GM18870 (cell line): ENCODE data around the gene PITPNC1.
"Not testable (repeated sequence)": the region's sequence is repeated elsewhere in the genome, so short reads cannot be mapped to it uniquely, and the experiment has no call there.

Experiments
- ATAC-seq: cut with Tn5 transposase; IDR thresholded peaks from one replicate; pipeline ENCODE4 v1.9.1; 2021; ENCODE audit warnings: moderate library complexity; ENCODE audit not compliant: unreplicated experiment

PITPNC1 gene

DNA sequence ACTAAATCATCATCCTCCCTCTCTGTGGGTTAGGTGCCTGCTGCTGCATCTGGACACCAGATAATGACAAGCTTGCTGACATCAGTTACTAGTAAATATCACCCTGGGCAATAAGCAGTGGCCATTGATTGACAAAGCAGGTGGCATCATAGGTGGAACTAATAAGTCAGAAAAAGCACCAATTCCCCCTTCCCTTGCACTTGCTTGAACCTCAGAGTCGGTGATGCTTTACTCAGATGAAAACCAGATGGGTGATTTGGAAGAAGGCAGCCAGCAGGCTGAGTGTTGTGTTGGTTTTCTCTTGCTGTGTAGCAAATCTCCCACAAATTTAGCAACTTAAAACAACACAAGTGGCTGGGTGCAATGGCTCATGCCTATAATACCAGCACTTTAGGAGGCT is 193.7 kb downstream of the PITPNC1 start:
- no peak for ATAC-seq

DNA sequence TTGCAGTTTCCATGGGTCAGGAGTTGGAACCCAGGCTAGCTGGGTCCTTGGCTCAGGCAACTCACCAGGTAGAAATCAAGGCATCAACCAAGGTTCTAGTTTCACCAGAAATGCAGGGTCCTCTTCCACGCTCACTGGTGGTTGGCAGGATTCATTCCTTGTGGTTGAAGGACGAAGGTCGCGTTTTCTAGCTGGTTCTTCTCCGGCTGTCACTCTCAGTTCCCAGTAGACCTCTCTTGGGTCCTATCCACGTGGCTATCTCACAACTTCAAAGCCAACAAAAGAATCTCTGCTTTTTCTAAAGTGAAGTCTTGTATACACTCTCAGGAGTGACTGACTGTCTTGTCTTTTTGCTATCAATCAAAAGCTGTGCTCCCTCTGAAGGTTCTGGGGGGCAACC is 194.4 kb downstream of the PITPNC1 start:
- ATAC-seq, result no peak

DNA sequence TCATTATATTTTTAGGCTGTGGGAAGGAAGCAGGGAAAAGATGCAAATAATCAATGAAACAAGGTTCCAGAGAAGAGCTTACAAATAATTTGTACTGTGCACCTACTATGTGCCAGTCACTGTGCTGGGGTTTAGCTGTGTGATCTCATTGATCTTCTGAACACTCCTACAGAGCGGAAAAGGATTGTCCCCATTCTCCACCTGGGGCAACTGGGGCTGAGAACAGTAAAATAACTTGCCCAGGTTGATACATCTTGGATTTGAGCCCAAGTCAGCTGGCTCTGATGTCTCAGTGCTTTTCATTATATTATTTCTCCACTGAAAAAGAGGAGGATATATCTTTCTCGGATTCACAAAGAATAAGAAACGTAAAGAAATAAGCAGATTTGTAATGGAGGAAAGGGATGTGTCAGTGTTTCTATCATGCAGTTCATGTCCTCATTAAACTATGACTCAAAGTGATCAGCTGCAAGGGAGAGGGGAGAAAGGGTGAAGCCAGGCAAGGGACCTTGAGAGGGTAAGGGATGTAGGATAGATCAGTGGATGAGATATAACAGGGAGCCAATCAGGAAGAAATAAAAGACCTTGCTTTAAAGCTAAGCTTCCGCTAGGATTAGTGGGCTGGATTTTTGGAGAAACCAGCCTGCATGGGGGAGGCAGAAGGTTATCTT is 197.0 kb downstream of the PITPNC1 start:
- no peak for ATAC-seq

- ATAC-seq, result no peak
These were observed 197.7 kb downstream of the PITPNC1 start for GRCh38 chr17:67574658-67575293.

DNA sequence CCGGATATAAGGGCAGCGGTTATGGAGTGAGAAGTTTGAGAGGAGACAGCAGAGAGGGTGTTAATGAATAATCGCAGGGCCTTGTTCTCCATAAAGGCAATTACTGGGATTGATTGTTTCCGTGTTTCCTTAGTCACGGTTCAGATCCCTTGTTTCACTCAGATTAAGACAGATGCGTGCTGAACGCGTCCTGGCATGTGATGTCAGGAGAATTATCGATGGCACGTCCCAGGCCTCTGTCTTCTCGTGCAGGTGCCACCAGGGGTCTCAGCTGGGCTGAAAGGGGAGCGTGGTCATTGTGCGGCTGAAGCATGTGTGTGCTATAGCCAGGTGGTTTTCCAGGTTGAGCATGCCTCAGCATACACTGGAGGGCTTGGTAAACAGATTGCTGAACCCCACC is 198.2 kb downstream of the PITPNC1 start:
- ATAC-seq, result no peak

GRCh38 chr17:67576471-67577115 is 199.5 kb downstream of the PITPNC1 start:
- ATAC-seq, result no peak

DNA sequence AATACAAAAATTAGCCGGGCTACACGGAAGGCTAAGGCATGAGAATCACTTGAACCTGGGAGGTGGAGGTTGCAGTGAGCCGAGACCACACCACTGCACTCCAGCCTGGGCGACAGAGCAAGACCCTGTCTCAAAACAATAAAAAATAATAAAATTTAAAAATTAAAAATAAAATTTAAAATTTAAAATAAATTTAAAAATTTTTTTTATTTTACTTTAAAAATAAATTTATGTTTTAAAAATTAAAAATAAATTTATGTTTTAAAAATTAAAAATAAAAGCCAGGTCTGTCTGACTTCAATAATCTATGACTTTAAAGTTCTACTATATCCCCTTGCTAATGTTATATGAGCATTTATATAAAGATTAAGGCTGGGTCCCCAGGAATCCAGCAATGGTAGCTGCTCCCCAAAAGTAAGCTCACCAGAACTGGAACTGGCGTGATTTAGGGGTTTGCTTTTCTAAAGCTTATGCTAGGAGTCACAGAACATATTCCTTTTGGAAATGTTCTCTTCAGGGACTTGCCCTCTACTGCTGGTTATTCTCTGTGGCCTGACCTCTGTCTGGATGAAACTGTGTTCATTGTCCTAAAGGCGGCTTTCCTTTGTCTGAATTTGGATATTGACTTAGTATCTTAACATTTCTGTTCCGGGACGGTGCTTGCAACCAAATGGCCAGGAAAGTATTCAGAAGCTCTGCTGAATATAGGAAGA is 200.5 kb downstream of the PITPNC1 start:
- ATAC-seq, result no peak

DNA sequence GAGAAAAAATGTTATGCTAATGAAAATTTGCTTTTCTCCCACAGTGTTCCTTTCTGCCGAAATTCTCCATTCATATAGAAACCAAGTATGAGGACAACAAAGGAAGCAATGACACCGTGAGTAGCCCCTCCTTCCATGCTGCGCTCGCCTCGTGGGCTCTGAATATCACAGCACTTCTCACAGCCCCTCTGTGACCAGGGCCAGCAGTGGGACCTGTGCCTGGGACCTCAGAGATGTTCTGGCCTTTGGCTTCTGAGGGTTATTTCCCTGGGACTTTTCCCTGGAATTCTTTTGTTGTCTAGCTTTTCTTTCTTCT is 201.0 kb downstream of the PITPNC1 start:
- peak; percentile 41 for ATAC-seq

DNA sequence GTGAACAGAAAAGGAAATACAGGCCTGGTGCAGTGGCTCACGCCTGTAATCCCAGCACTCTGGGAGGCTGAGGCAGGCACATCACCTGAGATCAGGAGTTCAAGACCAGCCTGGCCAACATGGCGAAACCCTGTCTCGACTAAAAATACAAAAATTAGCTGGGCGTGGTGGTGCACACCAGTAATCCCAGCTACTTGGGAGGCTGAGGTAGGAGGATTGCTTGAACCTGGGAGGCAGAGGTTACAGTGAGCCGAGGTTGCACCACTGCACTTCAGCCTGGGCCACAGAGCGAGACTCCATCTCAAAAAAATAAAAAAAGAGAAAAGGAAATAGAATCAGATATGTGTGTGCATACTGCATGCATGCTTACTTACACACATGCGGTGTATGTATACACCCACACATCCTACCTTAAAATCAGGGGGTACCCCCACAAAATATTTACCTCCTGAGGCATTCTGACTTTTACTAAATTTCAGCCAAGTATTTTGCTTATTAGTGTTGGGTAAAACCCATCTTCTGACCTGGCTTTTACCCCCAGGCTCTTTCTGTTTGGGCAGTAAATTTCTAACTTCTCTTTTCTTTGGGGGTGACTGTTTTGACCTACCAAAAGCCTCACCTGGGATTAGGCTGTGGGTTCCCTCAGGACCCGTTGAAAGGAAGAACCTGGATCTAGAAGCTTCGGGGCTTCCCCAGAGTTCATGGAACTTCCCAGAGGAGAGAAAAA is 201.8 kb downstream of the PITPNC1 start:
- not testable (repeated sequence) for ATAC-seq

- ATAC-seq, result no peak
These were observed 205.6 kb downstream of the PITPNC1 start for GRCh38 chr17:67582673-67583081.

DNA sequence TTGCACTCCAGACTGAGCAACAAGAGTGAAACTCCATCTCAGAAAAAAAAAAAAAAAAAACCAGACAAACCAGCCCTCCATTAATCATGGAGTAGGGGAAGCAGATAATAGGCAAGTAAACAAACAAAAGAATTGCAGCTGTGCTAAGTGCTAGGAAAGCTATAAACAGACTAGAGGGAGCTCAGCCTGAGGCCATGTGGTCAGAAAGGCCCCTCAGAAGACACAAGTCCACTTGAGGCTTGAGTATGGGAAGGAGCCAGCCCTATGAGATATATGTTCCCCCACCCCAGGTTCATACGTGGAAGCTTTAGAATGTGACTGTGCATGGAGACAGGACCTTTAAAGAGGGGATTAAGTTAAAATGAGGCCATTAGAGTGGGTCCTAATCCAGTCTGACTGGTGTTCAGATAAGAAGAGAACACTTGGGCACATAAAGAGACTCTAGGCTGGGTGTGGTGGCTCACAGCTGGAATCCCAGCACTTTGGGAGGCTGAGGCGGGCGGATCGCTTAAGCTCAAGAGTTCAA is 208.1 kb downstream of the PITPNC1 start:
- ATAC-seq, result no peak

GRCh38 chr17:67588326-67588725 is 211.2 kb downstream of the PITPNC1 start:
- no peak for ATAC-seq

GRCh38 chr17:67594115-67594880 is 217.2 kb downstream of the PITPNC1 start:
- ATAC-seq, result peak; percentile 57

- no peak for ATAC-seq
These were observed 223.3 kb downstream of the PITPNC1 start for GRCh38 chr17:67600408-67600807.

DNA sequence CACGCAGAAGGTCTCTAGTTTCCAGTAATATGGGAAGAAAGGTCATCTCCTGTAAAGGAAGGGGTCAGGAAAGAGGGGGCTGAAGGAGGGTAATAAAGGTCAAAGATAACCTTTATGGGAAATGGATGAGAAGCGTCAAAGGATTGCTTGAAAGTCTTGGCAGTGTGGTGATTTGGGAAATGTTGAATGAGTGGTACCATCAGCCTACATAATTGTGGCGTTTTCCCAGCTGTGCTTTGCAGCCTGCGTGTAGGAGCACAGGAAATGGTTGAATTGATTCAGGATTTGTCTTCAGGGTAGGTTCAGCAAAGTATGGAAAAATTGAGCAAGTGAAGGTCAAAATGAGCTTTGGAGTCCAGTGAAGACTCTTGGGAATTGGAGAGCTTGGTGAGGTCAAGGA is 224.8 kb downstream of the PITPNC1 start:
- no peak for ATAC-seq

- ATAC-seq, result no peak
These were observed 225.4 kb downstream of the PITPNC1 start for GRCh38 chr17:67602444-67602843.

DNA sequence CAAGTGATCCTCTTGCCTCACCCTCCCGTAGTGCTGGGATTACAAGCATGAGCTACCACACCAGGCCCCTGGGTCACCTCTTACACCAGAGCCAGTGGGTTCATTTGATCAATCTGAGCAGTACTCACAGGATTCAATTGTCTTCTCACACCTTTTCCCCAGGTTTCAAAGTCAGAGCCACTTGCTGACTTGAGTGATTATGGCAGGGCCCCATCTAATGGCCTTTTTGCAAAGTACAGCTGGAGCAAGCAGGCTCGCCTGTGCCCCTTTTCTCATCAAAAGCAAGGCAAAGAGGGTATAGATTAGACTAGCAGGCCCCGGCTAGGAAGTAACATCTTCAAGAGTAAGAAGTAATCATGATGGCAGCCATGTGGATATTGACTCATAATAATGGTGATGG is 225.9 kb downstream of the PITPNC1 start:
- ATAC-seq, result no peak

- no peak for ATAC-seq
These were observed 228.3 kb downstream of the PITPNC1 start for GRCh38 chr17:67605256-67605912.

DNA sequence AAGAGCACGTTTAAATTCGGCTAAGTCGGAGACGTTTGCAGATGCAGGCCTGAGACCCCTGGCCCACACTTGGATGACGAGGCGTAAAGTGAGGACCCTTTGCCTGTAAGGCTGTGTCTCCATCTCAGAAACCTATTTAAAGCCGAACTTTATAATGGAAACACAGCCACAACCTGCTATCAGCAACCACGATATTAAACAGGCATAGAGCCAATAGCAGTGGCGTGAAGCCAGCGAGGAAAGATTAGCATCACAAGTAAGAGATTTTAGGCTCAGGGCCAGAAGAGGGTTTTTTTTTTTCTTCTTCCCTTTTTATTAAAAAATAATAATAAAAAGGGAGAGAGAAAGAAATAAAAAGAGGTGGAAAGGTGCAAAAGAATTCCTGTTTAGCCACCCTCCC is 229.4 kb downstream of the PITPNC1 start:
- ATAC-seq, result no peak
